Type B pancreatic cell (in vitro differentiated cells): ENCODE results near the gene PRDM2. TPM values are rescaled to one million over a fixed set of nuclear protein-coding genes. Genes with fewer than 3 reads are reported as not detected.

Experiments used
- DNase-seq: peaks from one replicate; pipeline ENCODE4 v3.0.0; 2021; ENCODE audit warnings: mixed read lengths; ENCODE audit not compliant: unreplicated experiment; ENCODE audit errors: extremely low spot score
- H3K27ac Mint-ChIP-seq: 2 replicates; pipeline ENCODE4 v1.8.0; 2021; ENCODE audit warnings: mild to moderate bottlenecking, mixed read lengths
- H3K27me3 Mint-ChIP-seq: 2 replicates; pipeline ENCODE4 v1.8.0; 2021; ENCODE audit warnings: mixed read lengths
- H3K36me3 Mint-ChIP-seq: 2 replicates; pipeline ENCODE4 v1.8.0; 2021; ENCODE audit warnings: mixed read lengths
- H3K4me1 Mint-ChIP-seq: one replicate; pipeline ENCODE4 v1.8.0; 2021; ENCODE audit warnings: mixed read lengths; ENCODE audit not compliant: unreplicated experiment
- H3K4me3 Mint-ChIP-seq: 2 replicates; pipeline ENCODE4 v1.8.0; 2021; ENCODE audit warnings: mild to moderate bottlenecking, mixed read lengths
- H3K9me3 Mint-ChIP-seq: 2 replicates; pipeline ENCODE4 v1.8.0; 2021; ENCODE audit warnings: mixed read lengths
- total RNA-seq: library from RNA; stranded (reverse); gene quantifications from 2 replicates; pipeline ENCODE4 v1.2.1, GENCODE V29; 2021; ENCODE audit warnings: low replicate concordance
- TF ChIP-seq, protein P1 (sequence below): fragments of 200-600 bp; sonication (generic); conservative IDR thresholded peaks from 2 replicates; pipeline ENCODE4 v1.5.0; 2021; ENCODE audit warnings: antibody characterized with exemption, mild to moderate bottlenecking

The PRDM2 gene
- total RNA-seq, 1 donor from 2014 or later = 44.6 TPM

DNA sequence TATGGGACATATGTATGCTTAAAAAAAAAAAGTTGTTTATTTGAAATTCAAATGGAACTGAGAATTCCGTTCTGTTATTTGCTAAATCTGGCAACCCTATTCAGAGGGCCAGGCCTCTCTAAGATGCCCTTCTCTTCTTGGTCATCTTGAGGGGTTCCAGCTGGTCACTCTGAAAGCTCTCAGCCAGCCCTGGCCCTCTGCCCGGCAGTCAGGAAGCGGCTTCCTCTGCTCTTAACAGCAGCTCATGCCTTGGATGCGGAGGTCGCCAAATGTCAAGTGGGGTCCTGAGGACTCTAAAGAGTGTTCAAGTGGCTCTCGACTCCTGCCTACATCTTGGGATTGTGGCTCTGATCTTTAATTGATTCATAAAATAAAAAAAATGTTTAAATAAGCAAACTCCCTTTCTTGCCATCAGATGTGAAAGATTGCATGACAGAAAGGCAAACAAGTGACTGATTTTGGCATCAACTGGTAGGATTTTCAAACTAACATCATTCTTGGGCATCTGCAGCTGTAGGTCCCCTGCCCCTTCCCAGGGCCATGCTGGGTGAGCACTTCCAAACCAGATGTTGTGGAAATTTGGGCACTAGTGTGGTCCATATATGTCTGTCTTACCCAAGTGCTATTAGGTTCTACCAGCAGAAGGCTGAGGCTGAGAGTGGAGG, 130.8 kb downstream of the PRDM2 start:
- Mint-ChIP-seq H3K27ac (no peak overlapping the region), H3K4me1 (no peaks in the 10 kb centered on the region), H3K36me3 (no peaks in the 10 kb centered on the region)

DNA sequence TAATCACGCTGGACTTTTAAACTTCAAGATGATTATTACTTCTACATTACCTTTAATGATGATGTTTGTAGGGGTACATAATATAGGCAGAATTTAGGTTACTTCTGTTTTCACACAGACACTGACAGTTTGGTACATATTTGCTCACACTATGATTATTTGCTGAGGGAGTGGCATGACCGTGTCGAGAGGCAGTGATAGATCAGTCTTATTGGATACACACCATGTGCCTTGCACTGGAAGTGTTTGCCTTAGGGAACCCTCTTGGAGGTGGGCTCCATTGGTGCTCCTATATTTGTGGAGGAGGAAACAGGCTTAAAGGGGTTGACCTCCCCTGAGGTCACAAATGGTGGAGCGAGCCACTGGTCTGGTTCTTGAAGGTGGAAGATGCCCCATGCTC, 132.1 kb downstream of the PRDM2 start:
- Mint-ChIP-seq H3K4me3 (no peak overlapping the region), H3K4me1 (no peaks in the 10 kb centered on the region), H3K9me3 (no peaks in the 10 kb centered on the region), H3K27ac (no peak overlapping the region), H3K36me3 (no peaks in the 10 kb centered on the region), H3K27me3 (peaks cover 10% of the 10 kb centered on the region)
- no peak for DNase-seq
- TF ChIP-seq, protein P1, sequence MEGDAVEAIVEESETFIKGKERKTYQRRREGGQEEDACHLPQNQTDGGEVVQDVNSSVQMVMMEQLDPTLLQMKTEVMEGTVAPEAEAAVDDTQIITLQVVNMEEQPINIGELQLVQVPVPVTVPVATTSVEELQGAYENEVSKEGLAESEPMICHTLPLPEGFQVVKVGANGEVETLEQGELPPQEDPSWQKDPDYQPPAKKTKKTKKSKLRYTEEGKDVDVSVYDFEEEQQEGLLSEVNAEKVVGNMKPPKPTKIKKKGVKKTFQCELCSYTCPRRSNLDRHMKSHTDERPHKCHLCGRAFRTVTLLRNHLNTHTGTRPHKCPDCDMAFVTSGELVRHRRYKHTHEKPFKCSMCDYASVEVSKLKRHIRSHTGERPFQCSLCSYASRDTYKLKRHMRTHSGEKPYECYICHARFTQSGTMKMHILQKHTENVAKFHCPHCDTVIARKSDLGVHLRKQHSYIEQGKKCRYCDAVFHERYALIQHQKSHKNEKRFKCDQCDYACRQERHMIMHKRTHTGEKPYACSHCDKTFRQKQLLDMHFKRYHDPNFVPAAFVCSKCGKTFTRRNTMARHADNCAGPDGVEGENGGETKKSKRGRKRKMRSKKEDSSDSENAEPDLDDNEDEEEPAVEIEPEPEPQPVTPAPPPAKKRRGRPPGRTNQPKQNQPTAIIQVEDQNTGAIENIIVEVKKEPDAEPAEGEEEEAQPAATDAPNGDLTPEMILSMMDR = no peak

More for the DNA sequence above, 130.8 kb downstream of the PRDM2 start:
- Mint-ChIP-seq H3K4me3 (no peak overlapping the region), H3K27me3 (peaks cover 5% of the 10 kb centered on the region), H3K9me3 (no peaks in the 10 kb centered on the region)
- no peak for DNase-seq
- TF ChIP-seq, protein P1 = no peak

DNA sequence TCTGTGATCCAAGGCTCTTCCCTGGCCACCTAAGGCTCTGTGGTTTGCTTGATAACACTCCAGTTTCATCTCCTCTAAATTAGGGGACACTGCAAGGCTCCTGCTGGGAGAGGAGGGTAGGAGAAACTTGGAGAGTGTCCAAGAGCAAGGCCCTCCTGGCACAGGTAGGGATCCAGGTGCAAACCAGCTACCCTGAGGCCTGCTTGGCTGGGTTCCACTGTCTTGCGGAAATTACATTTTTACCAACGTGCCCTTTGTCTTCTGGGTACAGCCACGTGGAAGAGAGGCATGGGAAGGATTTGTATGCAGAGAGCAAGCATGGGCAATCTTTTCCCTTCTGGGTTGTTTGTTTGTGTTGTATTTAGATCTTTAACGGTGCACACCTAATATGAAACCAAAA, 132.5 kb downstream of the PRDM2 start:
- no peak for DNase-seq
- no peaks in the 10 kb centered on the region for H3K9me3 Mint-ChIP-seq
- H3K4me1 Mint-ChIP-seq = no peaks in the 10 kb centered on the region
- H3K36me3 Mint-ChIP-seq = no peaks in the 10 kb centered on the region
- H3K27me3 Mint-ChIP-seq = peaks cover 10% of the 10 kb centered on the region
- no peak overlapping the region for H3K27ac Mint-ChIP-seq
- TF ChIP-seq, protein P1 = no peak
- no peak overlapping the region for H3K4me3 Mint-ChIP-seq

GRCh38 chr1:13836136-13836535, 136.1 kb downstream of the PRDM2 start:
- no peaks in the 10 kb centered on the region for H3K9me3 Mint-ChIP-seq
- no peak for DNase-seq
- peaks cover 13% of the 10 kb centered on the region for H3K27me3 Mint-ChIP-seq
- H3K4me3 Mint-ChIP-seq = no peak overlapping the region
- no peak overlapping the region for H3K27ac Mint-ChIP-seq
- no peaks in the 10 kb centered on the region for H3K4me1 Mint-ChIP-seq
- TF ChIP-seq, protein P1 = no peak
- H3K36me3 Mint-ChIP-seq = no peaks in the 10 kb centered on the region

GRCh38 chr1:13836631-13837030, 136.6 kb downstream of the PRDM2 start:
- TF ChIP-seq, protein P1 = no peak
- H3K36me3 Mint-ChIP-seq = no peaks in the 10 kb centered on the region
- H3K9me3 Mint-ChIP-seq = no peaks in the 10 kb centered on the region
- DNase-seq = no peak
- no peak overlapping the region for H3K27ac Mint-ChIP-seq
- peaks cover 13% of the 10 kb centered on the region for H3K27me3 Mint-ChIP-seq
- H3K4me1 Mint-ChIP-seq = no peaks in the 10 kb centered on the region
- H3K4me3 Mint-ChIP-seq = no peak overlapping the region
